Fibroblast of skin of abdomen (primary cell): ENCODE data around the gene ADORA1. TPM values are rescaled to one million over a fixed set of nuclear protein-coding genes. Genes with fewer than 3 reads are reported as not detected.

Source experiments
- DNase-seq: peaks from one replicate; pipeline ENCODE4 v3.0.0-alpha.2; 2013
- polyA plus RNA-seq, 2 experiments: library from polyadenylated mRNA; unstranded; fragments of 120-200 nt; gene quantifications; one replicate each; pipeline ENCODE4 v1.2.1, GENCODE V29; 2013; ENCODE audit not compliant: insufficient read length in 2 of 2

ADORA1 gene
- polyA plus RNA-seq (2013, experiment 1 of 2; ENCODE audit: insufficient read length): 2.6 TPM
- 2.7 TPM for polyA plus RNA-seq (2013, experiment 2 of 2; ENCODE audit: insufficient read length)

GRCh38 chr1:203127666-203128430, at the start of gene ADORA1:
Gene ADORA1, plus strand, starts transcription at chr1:203127726. Its CDS starts 1,116 bp downstream, at chr1:203128842.
- DNase-seq: peak; percentile 44

- DNase-seq: no peak
Observed at GRCh38 chr1:203077956-203078355, 49.6 kb upstream of the ADORA1 start.

DNA sequence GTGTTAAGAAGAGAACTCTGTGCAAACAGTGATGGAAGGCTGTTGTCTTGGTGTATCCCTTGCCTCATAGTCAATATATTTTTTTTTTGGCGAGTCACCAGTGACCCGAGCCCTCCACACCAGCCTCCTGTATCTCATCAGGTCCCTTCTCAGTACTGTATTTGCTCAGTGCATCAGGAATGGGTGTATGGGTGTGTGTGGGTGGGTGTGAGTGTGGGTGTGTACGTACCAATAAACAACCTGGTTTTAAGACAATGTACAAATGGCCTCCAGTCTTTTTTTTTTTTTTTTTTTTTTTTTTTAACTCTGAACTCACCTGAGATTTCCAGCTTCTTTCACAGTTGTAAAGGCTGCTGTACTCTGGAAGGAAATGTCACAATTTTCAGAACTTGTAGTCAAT, 49.0 kb upstream of the ADORA1 start:
- DNase-seq: no peak

GRCh38 chr1:203080456-203080855, 47.1 kb upstream of the ADORA1 start:
- no peak for DNase-seq

DNA sequence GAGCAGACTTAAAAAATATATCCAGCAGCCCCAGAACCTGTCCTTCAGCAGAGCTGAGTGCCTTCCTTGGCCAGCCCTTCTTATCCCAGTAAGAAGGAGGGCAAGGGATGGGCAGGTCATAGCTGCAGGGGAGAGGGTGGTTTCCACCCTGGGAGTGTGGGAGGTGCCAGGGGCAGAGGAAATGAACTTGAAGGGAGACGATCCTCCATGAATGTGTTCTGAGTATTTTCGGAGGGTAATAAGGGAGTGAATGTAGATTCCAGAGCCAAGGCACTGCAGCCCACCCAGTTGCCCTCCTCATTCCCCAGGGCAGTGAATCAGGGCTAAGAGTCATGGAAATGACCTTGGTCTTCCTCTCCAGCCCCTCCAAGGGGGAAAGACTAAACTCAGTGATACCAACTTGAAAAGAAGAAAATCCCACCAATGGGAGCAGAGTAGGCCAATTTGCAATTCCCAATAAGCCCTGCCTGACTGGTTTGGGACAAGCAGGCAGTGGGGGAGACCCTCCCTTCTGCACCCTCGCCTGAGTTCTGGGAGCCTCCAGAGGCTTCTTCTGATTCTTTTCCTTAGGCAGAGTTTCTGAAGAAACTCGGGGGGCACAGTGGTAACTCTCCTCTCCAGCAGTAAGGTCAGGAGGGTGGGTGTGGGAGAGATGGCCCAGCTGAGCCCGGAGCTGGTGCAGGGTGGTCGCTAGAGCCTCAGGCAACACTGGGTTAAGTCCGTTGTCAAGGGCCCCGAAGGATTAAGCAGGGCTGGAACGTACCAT, 45.9 kb upstream of the ADORA1 start:
- no peak for DNase-seq

- DNase-seq: no peak
Observed at GRCh38 chr1:203082231-203082505, 45.4 kb upstream of the ADORA1 start.

GRCh38 chr1:203082571-203083462, 44.7 kb upstream of the ADORA1 start:
- DNase-seq: no peak

DNA sequence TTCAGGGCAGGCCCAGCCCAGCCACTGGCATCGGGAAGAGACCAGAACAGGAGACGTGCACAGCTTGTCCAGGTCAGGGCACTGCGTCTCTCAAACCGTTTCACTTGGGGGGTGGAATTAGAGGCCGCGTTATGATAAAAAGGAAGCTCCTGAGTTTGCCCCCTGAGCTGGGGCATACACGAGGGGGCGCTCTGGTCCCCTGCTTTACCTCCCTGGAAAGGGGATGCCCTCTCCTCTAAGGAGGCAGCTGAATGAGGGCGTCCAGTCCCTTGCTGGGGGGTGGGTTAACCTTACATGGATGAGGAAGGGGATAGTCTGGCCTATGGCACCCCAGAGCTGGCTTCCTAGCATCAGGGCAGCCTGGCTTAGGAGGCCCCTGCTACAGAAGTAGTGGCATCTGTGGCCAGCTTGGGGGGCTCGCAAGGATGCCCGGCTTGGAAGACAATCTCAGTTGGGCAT, 44.0 kb upstream of the ADORA1 start:
- no peak for DNase-seq

- DNase-seq: no peak
Observed at GRCh38 chr1:203084588-203085527, 42.7 kb upstream of the ADORA1 start.

DNA sequence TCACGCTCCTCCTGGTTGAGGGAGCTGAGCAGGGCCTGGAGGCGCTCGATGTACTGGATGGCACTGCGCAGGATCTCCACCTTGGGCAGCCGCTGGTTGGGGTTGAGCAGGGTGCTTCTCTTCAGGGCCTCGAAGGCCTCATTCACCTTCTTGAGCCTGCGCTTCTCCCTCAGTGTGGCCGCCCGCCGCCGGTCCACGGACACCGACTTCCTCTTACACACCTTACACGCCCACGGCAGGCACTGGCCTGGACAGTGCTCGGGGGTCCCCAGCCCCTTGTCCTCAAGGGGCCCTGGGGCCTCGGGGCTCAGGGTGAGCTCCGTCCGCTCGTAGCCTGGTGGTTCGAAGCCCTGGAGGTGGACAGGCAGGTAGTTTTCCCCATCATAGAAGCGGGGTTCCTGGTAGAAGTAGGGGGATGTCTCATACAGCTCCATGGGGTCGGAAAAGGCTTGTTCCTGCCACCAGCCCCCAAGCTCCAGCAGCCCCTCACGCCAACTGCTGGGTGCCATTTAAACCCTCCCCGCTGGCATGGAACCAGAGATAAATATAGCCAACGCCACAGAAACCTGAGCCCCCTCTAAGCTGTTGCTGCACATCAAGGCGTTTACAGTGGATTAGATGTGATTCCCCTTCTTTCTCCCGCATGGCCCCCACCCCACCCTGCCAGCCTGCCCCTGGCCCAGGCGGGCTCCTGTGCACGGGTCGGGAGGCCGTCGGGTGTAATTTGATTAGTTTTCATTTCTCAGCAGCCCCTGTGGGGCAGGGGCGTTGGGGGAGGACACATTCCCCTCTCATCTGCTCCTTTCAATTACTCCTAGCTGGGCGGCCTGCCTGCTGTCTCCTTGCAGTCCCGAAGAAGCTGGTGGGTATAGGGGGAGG, 41.8 kb upstream of the ADORA1 start, which contains the start of gene MYOG:
Gene MYOG, minus strand, starts transcription at position 485 of the 879 bp plus-strand sequence. Its CDS starts 51 bp downstream, at position 434.
- no peak for DNase-seq

GRCh38 chr1:203086992-203087763, 40.3 kb upstream of the ADORA1 start:
- DNase-seq: no peak

DNA sequence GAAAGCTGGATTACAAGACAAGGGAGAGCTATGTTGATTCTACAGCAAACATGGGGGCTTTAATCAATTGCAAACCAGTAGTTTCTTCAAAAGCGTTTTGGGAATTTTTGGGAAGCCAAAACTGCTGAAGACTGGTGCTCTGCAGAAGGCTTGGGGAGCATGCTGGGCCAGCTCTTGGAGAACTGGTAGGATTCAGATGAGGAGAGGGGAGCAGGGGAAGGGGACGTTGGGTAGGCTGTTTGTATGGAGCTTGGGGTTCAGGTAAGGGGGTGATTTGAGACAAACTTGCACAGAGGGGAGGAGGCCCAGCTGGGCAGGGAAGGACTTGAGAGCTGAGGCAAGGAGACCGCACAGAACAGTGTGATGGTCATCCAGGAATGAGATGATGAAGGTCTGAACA, 39.1 kb upstream of the ADORA1 start:
- no peak for DNase-seq

DNA sequence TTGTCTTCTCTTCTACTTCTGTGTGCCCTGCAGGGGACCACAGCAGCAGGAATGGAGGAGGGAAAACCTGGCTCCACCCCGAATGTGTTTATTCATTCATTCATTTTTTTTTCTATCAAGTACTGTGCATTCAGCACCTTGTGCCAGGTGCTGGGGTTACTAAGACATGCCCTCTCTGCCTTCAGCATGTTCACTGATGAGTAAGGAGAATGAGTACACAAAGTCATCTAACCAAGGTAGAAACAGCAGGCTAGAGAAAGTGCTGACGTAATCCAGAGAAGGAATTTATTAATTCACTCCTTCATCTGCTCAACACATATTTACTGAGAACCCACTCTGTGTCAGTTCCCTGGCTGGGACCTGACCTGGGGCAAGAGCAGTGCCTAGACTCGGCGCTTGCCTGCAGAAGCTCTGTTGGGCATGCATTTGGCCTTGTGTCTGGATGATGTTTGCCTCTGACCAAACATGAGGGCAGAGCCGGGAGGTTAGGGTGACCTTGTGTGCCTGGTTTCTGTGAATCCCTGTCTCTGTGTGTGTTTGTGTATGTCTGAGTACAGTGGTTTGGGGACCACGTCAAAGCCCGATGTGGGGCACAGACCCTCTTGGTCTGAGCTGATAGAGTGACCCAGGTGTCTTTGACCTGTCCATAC, 38.4 kb upstream of the ADORA1 start:
- no peak for DNase-seq

DNA sequence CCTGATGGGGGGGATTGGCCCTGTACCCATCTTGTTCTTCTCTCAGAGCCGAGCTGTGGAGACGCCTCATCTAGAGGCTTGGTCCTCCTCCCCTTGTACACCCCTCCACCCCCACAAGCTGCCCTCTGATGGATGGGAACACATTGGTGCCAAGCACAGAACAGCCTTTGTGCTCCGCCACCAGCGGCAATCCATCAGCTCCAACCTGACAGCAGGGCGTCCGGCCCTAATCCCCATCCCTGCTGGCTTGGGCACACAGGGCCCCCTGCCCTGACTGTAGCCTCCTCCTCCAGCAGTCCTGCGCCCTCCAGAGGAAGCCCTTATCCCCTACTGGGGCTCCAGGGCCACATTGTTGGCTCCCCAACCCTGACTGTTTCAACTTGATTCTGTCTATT, 37.9 kb upstream of the ADORA1 start:
- no peak for DNase-seq

GRCh38 chr1:203090421-203091198, 36.9 kb upstream of the ADORA1 start:
- no peak for DNase-seq

DNA sequence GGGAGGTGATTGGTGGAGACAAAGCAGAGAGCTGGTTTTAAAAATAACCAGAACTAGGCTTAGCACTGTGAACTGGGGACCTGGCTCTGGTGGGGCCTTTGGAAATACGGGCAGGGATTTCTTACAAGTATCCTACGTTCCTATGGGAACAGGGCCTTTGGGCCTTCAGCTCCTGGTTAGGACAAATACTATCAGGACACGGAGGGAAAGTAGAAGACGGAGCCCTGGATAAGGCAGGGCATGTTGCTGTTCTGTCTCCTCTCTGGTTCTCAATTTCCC, 36.4 kb upstream of the ADORA1 start:
- no peak for DNase-seq

DNA sequence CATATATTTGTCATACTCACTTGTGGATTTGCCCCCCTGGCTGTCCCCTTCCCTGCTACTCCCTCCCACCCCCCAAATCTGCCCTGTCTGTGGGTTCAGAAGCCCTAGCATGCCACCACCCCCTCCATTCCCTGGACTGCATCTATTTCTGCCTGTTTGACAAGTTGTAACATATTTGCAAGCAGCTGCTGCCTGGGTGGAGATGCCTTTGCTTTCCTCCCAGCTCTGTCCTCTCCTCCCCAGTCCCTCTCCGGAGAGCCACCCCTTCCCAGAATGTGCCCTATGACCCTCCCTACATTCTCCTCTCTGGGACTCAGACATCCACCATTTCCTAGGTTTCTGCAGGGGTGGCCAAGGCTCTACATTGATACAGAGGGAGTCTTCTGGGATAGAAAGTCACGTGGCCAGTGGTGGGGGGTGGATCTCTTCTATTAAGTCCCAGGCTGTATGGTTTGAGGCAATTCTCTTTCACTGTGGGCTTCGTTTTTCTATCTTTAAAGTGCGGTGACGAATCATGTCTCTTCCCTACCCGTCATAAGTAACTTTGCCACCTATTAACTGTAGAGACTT, 35.7 kb upstream of the ADORA1 start:
- DNase-seq: no peak

DNA sequence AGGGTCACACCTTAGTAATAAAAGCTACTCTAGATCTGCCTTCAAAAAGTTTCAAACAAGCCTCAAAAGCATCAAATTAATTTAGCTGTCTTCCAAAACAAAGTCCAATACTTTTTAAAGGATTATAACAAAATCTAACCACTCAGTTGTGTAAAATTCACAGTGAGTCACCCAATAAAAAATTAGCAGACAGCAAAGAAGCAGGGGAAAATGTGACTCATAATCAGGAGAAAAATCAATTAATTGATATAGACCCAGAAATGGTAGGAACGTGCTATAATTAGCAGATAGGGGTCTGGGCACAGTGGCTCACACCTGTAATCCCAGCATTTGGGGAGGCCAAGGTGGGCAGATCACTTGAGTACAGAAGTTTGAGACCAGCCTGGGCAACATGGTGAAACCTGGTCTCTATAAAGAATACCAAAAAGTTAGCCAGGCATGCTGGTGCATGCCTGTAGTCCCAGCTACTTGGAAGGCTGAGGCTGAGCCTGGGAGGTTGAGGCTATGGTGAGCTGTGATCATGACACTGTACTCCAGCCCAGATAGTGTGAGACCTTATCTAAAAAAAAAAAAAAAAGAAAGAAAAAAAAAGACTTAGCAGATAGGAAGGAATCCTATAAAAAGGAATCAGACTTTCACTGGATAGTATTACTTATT, 33.6 kb upstream of the ADORA1 start:
- DNase-seq: no peak
